ENCODE results near the gene LIME1. TPM values are rescaled to one million over a fixed set of nuclear protein-coding genes. Genes with fewer than 3 reads are reported as not detected.

Gene LIME1
- total RNA-seq, 2 experiments from 2014 or later: 14.7 to 17.6 TPM

DNA sequence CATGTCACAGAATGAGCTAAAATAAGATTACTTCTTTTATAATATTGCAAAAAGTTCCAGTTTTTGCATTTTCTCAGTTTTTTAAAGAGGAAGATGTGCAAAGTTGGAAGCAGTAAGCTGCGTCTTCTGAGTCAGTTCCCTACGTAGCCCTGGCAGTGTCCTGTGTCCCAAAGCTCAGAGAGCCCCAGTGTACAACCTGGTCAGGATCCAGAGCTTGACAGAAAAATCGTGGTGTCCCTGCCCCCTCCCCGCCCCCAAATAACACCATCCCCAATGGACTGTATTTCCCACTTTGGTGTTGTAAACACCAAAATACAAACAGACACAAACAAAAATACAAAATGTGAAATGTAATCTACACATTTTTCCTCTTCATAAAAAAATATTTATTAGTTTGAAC is 7.7 kb downstream of the LIME1 start:
- Mint-ChIP-seq H3K4me1 (ENCODE audit: low read depth) (no peaks in the 10 kb centered on the region), H3K4me3 (no peak overlapping the region), H3K9me3 (no peaks in the 10 kb centered on the region), H3K36me3 (peaks cover 2% of the 10 kb centered on the region), H3K27ac (no peak overlapping the region), H3K27me3 (no peaks in the 10 kb centered on the region)
- intact Hi-C loops (cut with micrococcal nuclease): no loop called here
- POLR2A ChIA-PET: no interaction called here
- CTCF ChIA-PET: interaction anchor here (0.7 kb wide), 1 partner anchor 224 kb away, joined by 3 read pairs; the partner anchor contains the start of gene PPDPF
- DNase-seq: no peak

DNA sequence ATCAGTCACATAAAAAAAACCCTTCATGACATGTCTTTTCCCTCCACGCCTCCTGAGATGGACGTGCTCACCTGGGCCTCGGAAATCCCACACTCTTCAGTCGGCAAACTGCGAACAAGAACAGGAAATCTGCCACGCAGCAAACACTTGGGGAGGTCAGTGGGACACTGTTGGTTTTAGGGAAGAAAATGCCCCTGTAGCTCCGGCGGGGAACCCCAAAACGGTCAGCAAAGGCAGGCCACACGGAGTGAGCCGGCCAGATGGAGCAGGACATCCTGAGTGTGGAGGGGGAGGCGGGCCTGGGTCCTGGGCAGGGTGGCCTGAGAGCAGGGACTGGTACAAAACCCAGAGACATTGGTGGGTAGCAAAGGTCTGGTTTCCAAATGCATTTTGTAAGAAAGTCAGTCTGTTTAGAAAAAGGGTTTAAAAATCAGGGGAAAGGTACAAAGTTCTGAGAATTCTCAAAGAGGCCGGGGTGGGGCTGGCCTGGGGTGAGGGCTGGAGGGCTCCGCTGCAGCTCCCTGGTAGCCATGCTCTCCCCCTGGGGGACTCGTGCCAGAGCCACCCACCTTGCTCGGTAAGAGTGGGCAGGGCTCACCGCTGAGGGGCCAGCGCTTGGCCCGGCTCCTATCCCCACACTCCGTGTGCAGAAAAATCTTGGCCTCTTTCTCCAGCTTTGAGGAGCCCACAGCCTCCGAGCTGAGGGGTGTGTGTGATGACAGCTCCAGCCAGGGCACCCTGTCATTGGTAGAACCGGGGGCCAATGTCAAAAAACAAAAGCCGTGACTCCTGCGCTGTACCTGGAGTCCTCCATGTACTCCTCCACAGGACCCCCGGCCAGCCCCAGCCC is 8.3 kb downstream of the LIME1 start:
- no peak for DNase-seq
- intact Hi-C loops (cut with micrococcal nuclease): no loop called here
- Mint-ChIP-seq H3K9me3 (no peaks in the 10 kb centered on the region), H3K27me3 (no peaks in the 10 kb centered on the region), H3K27ac (no peak overlapping the region), H3K4me1 (ENCODE audit: low read depth) (peaks cover 2% of the 10 kb centered on the region), H3K36me3 (peaks cover 2% of the 10 kb centered on the region), H3K4me3 (no peak overlapping the region)
- CTCF ChIA-PET: interaction anchor here (0.7 kb wide), 1 partner anchor 224 kb away, joined by 3 read pairs; the partner anchor contains the start of gene PPDPF
- POLR2A ChIA-PET: no interaction called here

DNA sequence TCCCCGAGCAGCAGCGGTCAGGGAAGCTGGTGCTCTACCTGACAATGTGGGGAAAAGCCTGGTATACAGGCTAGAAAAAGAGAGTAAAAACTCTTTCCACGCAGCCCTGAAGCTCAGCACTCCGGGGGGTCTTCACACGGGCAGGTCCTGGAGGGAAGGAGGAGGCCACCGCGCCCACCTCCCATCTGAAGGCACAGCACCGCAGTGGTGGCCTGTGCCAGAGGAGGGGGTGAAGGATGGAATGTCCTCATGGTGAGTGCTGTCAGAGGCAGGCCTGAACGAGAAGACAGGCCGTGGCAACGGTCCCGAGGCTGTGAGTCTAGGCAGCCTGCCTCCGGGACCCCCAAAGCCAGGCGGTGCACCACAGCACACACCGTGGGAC is 9.0 kb downstream of the LIME1 start:
- no peak overlapping the region for H3K27ac Mint-ChIP-seq

DNA sequence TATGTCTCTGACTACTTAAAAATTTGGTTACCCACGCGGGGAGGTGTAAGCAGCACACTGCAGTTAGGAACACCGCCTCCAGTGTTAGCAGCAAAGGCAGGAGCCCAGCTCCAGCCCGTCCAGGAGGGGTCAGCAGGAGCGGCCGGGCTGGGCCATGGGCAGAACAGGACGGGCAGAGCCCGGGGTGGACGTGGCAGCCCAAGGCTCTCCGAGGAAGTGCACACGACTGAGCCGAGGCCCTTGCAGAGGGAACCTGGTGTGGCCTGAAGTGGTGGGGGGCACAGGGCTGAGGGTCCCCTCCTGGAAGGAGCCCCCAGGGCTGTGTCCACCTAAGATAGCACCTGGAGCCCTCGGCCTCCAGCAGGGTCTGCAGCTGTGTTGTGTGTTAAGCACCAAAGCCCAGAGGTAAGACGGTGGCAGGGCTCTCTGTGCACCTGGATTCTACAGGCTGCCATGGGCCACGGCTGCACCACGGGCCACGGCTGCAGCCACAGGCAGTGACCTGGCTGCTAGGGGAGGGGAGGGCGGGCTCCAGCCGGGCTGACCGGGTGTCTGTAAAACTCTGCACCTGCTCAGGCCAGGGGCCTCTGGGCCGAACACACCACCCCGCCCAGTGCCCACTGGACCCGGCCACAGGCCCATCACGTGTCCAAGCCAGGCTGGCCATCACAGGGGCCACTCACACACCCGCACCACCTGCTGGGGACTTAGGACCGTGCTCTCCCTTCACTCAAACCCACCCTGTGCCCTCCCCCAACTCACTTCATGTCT is 9.7 kb downstream of the LIME1 start:
- H3K9me3 Mint-ChIP-seq: no peaks in the 10 kb centered on the region
- intact Hi-C loops (cut with micrococcal nuclease): no loop called here
- no peak overlapping the region for H3K4me3 Mint-ChIP-seq
- H3K27ac Mint-ChIP-seq: no peak overlapping the region
- CTCF ChIA-PET: no interaction called here
- DNase-seq: no peak
- POLR2A ChIA-PET: no interaction called here
- H3K27me3 Mint-ChIP-seq: no peaks in the 10 kb centered on the region
- peaks cover 2% of the 10 kb centered on the region for H3K36me3 Mint-ChIP-seq
- peaks cover 10% of the 10 kb centered on the region for H3K4me1 Mint-ChIP-seq (ENCODE audit: low read depth)

More for the DNA sequence above, 9.0 kb downstream of the LIME1 start:
- peaks cover 2% of the 10 kb centered on the region for H3K36me3 Mint-ChIP-seq
- ChIA-PET CTCF (no interaction called here), POLR2A (no interaction called here)
- intact Hi-C loops (cut with micrococcal nuclease): no loop called here
- H3K4me3 Mint-ChIP-seq: no peak overlapping the region
- no peak for DNase-seq
- H3K4me1 Mint-ChIP-seq (ENCODE audit: low read depth): peaks cover 4% of the 10 kb centered on the region
- no peaks in the 10 kb centered on the region for H3K9me3 Mint-ChIP-seq
- H3K27me3 Mint-ChIP-seq: no peaks in the 10 kb centered on the region

DNA sequence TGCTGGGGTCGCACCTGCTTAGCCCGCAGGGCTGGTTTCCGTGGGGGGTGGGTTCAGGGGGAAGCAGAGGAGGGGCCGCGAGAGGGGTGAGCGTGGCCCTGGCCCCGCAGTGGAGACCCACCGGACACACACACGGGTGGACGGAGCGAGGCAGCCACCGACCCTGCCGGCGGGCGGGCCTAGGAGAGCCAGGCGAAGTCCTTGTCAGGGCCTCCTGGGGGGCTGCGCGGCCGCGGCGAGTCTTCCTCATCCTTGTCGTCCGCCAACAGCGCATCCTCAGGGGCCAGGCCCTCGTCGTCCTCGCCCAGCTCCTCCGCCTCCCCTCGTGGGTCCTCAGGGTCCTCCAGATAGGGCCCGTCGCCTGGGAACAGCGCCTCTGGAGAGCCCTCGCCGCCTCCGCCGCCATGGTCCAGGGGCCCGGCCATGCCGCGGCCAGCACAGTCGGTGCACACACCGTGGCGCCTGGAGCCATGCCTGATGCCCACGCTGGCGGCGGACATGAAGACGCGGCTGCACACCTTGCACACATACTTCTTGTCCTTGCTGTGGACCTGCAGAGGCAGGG is 10.4 kb downstream of the LIME1 start:
- H3K36me3 Mint-ChIP-seq: peaks cover 2% of the 10 kb centered on the region
- ChIA-PET POLR2A (no interaction called here), CTCF (no interaction called here)
- no peak overlapping the region for H3K27ac Mint-ChIP-seq
- intact Hi-C loops (cut with micrococcal nuclease): no loop called here
- H3K9me3 Mint-ChIP-seq: no peaks in the 10 kb centered on the region
- no peaks in the 10 kb centered on the region for H3K27me3 Mint-ChIP-seq
- no peak for DNase-seq
- H3K4me3 Mint-ChIP-seq: no peak overlapping the region
- peaks cover 13% of the 10 kb centered on the region for H3K4me1 Mint-ChIP-seq (ENCODE audit: low read depth)

DNA sequence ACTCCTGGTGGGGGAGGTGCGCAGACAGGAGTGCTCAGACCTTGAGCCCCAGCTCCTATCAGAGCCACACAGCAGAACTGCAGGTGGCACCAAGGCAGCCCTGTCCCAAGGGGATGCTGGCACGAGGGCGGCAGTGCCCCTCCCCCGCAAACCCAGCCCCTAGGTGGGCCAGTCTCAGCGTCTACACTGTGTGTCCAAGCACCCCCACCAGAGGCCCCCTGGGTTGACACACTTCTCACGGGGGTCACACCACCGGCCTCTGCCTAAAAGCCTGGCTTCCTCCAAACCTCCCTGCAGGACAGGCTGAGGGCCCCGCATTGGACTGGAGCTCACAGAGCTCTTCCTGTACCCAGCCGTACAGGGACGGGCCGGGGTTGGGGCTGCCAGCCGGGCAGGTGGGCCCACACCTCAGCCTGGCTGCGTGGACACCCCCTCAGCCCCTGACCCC is 11.2 kb downstream of the LIME1 start:
- ChIA-PET POLR2A (no interaction called here), CTCF (no interaction called here)
- H3K9me3 Mint-ChIP-seq: no peaks in the 10 kb centered on the region
- intact Hi-C loops (cut with micrococcal nuclease): no loop called here
- H3K27ac Mint-ChIP-seq: no peak overlapping the region
- no peak for DNase-seq
- H3K4me3 Mint-ChIP-seq: no peak overlapping the region
- no peaks in the 10 kb centered on the region for H3K27me3 Mint-ChIP-seq
- peaks cover 2% of the 10 kb centered on the region for H3K36me3 Mint-ChIP-seq
- H3K4me1 Mint-ChIP-seq (ENCODE audit: low read depth): peaks cover 15% of the 10 kb centered on the region

DNA sequence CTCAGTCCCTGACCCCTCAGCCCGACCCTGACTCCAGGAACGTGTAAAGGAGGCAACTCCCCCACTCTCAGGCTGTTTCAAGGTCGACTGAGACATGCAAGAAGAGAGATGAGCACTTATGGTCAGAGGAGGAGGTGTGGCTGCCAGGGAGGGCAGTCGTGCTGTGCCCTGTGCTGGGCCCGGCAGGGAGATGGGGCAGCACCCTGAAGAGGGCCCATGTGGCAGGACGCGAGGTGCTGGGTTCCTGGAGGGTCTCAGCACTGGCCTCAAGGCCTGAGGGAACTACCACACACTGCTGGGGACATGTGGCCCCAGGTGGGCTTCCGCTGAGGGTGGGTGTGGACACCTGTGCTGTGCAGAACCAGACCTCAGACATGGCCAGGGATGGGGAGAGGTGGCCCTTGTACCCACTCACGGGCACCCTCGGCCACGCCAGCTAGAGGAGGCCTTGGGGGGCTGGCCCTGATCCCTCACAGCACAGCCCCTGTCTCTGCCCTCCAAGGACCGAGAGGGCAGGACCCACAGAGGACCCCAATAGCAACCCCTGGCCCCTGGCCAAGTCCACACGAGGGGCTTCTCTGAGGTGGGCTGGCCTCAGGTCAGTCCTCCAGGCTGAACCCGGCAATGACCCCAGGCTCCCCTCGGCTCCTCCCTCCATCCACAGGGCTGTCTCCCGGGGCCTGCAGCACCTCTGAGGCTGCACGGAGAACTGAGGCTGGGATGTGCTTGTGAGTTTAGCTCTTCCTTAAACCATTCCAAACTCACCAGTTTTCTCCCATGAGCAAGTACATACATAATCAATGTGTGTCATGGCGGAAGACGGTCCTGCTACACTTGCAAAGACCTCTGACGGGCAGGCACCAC is 11.8 kb downstream of the LIME1 start:
- peaks cover under 1% of the 10 kb centered on the region for H3K36me3 Mint-ChIP-seq
- CTCF ChIA-PET: interaction anchor here (0.9 kb wide), 1 partner anchor 27 kb away, joined by 3 read pairs; no protein-coding TSS in a partner anchor

DNA sequence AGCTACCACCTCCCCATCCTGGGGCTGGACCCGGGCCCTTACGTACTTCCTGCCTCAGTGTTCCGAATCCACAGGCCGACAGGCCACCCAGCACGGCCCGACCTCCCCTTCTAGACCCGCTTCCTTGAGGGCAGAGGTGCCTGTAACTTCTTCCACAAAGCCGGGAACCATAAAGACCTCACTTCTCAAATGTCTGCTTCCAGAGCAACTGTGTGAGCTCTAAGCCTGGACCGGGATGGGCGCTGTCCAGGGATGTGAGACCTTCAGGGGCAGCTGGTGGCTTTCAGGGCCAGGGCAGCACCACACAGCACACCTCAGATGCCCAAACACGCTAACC is 12.4 kb downstream of the LIME1 start:
- H3K36me3 Mint-ChIP-seq: no peaks in the 10 kb centered on the region

More for the DNA sequence above, 11.8 kb downstream of the LIME1 start:
- no peak for DNase-seq
- intact Hi-C loops (cut with micrococcal nuclease): no loop called here
- POLR2A ChIA-PET: no interaction called here
- no peak overlapping the region for H3K27ac Mint-ChIP-seq
- no peak overlapping the region for H3K4me3 Mint-ChIP-seq
- H3K27me3 Mint-ChIP-seq: no peaks in the 10 kb centered on the region
- H3K9me3 Mint-ChIP-seq: no peaks in the 10 kb centered on the region
- H3K4me1 Mint-ChIP-seq (ENCODE audit: low read depth): peaks cover 15% of the 10 kb centered on the region

DNA sequence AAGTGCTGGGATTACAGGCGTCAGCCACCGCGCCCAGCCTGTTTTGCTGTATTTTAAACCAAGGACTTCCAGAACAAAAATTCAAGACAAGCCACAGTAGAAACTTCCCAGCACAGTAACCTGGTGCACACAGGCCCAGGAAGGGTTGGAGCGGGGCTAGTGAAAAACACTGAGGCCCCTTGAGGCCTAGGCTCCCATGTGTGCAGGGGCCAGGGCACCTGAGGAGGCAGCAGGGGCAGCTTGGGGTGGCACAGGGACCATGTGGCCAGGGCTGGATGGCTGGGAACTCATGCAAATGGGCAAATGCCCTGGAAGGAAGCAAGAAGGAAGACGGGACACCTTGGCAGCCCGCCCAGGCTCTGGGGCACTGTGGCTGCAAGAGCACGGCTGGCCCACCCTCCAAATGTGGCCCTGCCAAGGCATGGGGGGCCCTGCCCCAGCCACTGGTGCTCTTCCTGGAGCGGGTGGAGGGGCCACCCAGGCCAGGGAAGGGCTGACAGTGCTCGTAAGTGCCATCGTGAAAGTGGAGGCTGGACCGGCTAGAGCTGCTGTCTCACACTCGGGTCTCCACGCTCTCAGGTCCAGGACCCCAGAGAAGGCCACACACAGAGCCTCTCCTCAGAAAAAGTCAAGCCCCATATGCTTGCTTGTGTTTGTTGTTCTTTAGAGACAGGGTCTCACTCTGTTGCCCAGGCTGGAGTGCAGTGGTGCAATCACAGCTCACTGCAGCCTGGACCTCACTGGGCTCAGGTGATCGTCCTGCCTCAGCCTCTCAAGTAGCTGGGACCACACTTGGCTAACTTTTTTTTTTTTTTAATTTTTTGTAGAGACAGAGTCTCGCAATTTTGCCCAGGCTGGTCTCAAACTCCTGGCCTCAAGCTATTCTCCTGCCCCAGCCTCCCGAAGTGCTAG is 13.4 kb downstream of the LIME1 start:
- DNase-seq: no peak
- H3K27me3 Mint-ChIP-seq: no peaks in the 10 kb centered on the region
- ChIA-PET CTCF (interaction anchor here (0.9 to 2.3 kb wide), 6 partner anchors 9 to 290 kb away, joined by 3 to 8 read pairs (median 4); partner anchors contain the start of genes ARFRP1 and ZGPAT), POLR2A (interaction anchor here (0.6 to 1.7 kb wide), 3 partner anchors 9 to 224 kb away, joined by 3 to 5 read pairs (median 3); partner anchors contain the start of gene LIME1)
- no peaks in the 10 kb centered on the region for H3K36me3 Mint-ChIP-seq
- no peaks in the 10 kb centered on the region for H3K9me3 Mint-ChIP-seq
- peaks cover 15% of the 10 kb centered on the region for H3K4me1 Mint-ChIP-seq (ENCODE audit: low read depth)
- intact Hi-C loops (cut with micrococcal nuclease): no loop called here
- no peak overlapping the region for H3K4me3 Mint-ChIP-seq
- H3K27ac Mint-ChIP-seq: no peak overlapping the region

More for the DNA sequence above, 12.4 kb downstream of the LIME1 start:
- Mint-ChIP-seq H3K27ac (no peak overlapping the region), H3K27me3 (no peaks in the 10 kb centered on the region), H3K4me3 (no peak overlapping the region), H3K9me3 (no peaks in the 10 kb centered on the region), H3K4me1 (ENCODE audit: low read depth) (peaks cover 15% of the 10 kb centered on the region)
- no peak for DNase-seq
- intact Hi-C loops (cut with micrococcal nuclease): no loop called here
- CTCF ChIA-PET: interaction anchor here (0.9 kb wide), 1 partner anchor 27 kb away, joined by 3 read pairs; no protein-coding TSS in a partner anchor
- POLR2A ChIA-PET: no interaction called here

DNA sequence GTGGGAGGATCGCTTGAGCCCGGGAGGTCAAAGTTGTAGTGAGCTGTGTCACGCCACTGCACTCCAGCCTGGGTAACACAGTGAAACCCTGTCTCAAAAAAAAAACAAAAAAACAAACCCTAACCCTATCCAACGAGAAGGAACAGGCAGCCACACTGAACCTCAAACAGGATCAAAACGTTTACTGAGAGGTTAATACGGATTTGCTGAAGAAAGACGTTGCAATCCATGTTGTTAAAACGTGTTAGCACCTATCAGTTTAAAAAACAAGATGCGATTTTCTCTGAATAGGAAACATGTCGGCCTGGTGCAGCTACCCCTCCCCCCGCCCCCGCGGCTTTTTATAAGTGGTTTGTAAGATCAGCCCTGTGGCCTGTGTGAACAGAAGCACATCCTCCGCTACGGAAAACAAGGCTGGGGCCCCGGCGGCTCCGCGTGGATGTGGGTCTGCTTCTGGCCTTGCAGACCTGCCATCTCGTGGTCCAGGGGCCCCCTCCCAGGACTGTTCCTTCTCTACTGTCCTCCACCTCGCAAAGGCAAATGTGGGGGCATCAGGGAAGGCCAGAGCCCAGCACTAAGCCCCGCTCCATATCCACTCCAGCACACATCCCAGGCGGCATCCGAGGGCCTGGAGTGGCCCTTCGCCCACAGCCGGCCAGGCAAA is 14.5 kb downstream of the LIME1 start:
- Mint-ChIP-seq H3K9me3 (no peaks in the 10 kb centered on the region), H3K4me1 (ENCODE audit: low read depth) (peaks cover 15% of the 10 kb centered on the region), H3K27me3 (no peaks in the 10 kb centered on the region), H3K27ac (peak overlapping the region; percentile 85), H3K36me3 (no peaks in the 10 kb centered on the region), H3K4me3 (peak overlapping the region; percentile 52)
- POLR2A ChIA-PET: interaction anchor here (1.7 kb wide), 1 partner anchor 10 kb away, joined by 5 read pairs; no protein-coding TSS in a partner anchor
- peak; percentile 76 for DNase-seq
- CTCF ChIA-PET: interaction anchor here (1.0 to 2.3 kb wide), 5 partner anchors 11 to 288 kb away, joined by 3 to 8 read pairs (median 4); partner anchors contain the start of genes ARFRP1 and ZGPAT
- intact Hi-C loops (cut with micrococcal nuclease): no loop called here
